ENCODE data around the gene RPS24. TPM values are rescaled to one million over a fixed set of nuclear protein-coding genes. Genes with fewer than 3 reads are reported as not detected.
"Not testable (repeated sequence)": the region's sequence is repeated elsewhere in the genome, so short reads cannot be mapped to it uniquely, and the experiment has no call there.

The RPS24 gene
- polyA plus RNA-seq, 3 donors, result 4,081 to 4,601 (median 4,270) TPM

- peak in 2 of 3 donors; percentile 83 to 85 for DNase-seq (ENCODE audit: low read depth in 3 of 3, low spot score in 2 of 3)
These were observed 13.7 kb downstream of the RPS24 start for GRCh38 chr10:78047314-78047891.

GRCh38 chr10:78049851-78050250, 16.2 kb downstream of the RPS24 start:
- DNase-seq (ENCODE audit: low read depth in 3 of 3, low spot score in 2 of 3), result no peak

GRCh38 chr10:78053211-78053868, 19.7 kb downstream of the RPS24 start:
- peak in 2 of 3 donors; percentile 33 to 41 for DNase-seq (ENCODE audit: low read depth in 3 of 3, low spot score in 2 of 3)

GRCh38 chr10:78058562-78058961, 24.9 kb downstream of the RPS24 start:
- DNase-seq (ENCODE audit: low read depth in 3 of 3, low spot score in 2 of 3), result no peak

DNA sequence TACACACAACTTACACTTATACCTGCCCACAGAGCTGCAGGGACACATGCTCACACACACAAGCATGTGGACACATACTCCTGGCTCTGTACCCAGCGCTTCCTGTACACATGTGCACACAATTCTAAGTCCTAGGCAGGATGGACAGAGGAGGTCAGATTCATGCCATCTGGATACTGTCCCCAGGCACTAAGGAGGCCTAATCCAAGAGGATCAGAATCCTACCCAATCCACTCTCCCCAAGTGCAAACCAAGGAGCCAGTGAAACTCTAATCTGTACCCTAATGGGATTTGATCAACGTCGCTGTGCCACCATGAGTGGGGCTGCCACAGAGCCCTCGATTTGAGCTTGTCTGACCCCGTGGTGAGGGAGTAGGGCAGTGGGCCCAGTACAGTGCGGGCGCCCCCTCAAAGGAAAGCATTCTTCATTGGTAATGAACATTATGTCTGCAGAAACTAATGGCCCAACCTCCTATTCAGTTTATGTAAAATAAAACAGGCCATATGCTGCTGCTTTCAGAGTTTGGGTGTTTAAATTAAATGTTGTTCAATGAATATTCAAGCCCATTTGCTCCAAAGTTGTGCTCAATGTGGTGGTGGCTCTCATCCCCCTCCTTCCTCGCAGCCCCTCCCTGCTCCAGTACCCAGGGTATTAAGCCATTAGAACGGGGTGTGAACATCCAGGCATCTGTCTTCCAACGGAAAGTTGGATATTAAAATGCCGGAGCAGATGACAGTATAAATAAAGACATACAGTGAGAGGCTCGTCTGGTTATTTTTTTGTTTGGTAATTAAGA, 26.4 kb downstream of the RPS24 start:
- DNase-seq (ENCODE audit: low read depth in 3 of 3, low spot score in 2 of 3), result no peak

DNA sequence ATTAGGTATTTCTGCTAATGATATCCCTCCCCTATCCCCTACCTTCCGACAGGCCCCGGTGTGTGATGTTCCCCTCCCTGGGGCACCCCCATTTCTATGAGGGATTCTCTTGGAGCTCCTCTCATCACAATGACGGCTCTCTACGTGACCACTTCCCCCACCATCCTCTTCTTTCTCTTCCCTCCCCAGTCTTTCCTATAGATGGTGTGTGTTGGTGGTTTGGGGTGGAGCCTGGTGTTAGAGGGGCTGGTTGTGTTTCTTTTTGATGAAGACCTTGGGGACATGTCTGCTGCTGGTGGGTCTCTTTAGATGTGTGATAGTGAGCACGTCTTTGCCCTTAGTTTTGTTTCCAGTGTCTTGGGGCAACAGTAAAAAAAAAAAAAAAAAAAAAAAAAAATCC, 28.6 kb downstream of the RPS24 start:
- no peak for DNase-seq (ENCODE audit: low read depth in 3 of 3, low spot score in 2 of 3)

DNA sequence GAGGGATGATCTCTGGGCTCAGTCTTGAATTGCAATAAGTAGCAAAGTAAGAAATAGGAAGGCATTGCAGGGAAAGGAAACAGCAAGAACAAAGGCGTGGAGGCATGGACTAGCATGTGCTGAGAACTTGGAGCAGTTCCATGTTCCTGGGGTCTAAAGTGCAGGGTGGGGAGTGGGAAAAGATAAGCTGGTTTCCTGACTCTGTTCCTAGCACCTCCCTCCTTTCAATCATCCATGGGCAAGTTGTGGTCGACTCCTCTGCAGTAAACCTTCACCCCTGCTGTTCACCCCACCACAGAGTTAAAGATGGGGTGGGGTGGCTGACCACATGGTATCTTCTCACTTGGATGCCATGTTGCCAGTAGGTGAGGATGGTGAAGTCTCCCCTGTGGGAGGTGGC, 29.6 kb downstream of the RPS24 start:
- DNase-seq (ENCODE audit: low read depth in 3 of 3, low spot score in 2 of 3), result no peak

DNA sequence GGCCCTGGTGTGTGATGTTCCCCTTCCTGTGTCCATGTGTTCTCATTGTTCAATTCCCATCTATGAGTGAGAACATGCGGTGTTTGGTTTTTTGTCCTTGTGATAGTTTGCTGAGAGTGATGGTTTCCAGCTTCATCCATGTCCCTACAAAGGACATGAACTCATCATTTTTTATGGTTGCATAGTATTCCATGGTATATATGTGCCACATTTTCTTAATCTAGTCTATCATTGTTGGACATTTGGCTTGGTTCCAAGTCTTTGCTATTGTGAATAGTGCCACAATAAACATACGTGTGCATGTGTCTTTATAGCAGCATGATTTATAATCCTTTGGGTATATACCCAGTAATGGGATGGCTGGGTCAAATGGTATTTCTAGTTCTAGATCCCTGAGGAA, 31.3 kb downstream of the RPS24 start:
- not testable (repeated sequence) for DNase-seq (ENCODE audit: low read depth in 3 of 3, low spot score in 2 of 3)

DNA sequence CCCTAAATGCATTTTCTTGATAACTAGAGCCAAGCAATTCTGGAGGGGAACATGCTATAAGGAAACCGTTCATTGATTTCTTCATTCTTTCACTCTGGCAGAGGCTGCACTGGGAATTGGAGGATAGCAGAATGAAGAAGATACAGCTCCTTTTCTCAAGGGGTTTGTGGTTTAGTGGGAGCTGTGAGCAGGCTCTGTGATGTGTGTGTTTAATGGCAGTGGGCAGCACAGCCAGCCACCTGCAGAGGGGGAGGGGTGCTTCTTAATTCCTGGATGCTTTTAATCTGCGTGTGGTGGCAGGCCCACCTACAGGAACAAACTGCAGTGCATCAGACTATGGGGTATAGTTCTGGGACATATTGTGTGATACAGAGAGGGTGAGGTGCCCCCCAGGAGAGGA, 31.9 kb downstream of the RPS24 start:
- DNase-seq (ENCODE audit: low read depth in 3 of 3, low spot score in 2 of 3), result no peak

- no peak for DNase-seq (ENCODE audit: low read depth in 3 of 3, low spot score in 2 of 3)
These were observed 32.3 kb downstream of the RPS24 start for GRCh38 chr10:78066012-78066411.

DNA sequence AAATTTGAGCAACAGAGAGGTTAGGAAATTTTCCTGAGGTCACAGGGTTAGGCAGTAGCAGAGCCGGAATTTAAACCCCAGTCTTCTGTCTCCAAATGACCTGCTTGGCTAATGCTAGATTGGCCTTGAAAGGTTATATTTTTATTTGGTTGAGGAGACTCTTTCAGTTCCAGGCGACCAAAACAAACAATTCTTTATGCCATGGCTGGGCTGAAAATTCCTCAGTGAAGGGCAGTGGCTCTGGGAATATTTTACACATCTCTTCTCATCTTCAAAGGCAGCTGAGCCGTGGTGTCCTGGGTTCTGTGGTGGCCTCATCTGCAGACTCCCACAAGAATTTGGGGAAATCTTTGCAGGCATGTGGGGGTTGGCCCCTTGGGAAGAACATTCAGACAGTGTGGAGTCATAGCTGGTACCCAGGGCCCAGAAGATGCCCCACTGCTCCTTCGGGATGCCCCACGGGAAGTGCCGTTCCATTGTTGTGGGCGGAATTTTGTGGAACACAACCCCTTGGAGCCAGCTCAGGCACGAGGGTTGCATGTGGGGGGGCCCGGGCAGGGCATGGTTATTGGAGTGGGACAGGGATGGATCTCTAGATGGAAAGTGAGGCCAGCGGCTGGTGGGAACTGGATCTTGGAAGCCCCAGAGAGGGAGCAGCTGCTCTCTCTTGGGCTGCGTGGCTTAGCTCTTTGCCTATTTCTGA, 33.2 kb downstream of the RPS24 start:
- no peak for DNase-seq (ENCODE audit: low read depth in 3 of 3, low spot score in 2 of 3)

DNA sequence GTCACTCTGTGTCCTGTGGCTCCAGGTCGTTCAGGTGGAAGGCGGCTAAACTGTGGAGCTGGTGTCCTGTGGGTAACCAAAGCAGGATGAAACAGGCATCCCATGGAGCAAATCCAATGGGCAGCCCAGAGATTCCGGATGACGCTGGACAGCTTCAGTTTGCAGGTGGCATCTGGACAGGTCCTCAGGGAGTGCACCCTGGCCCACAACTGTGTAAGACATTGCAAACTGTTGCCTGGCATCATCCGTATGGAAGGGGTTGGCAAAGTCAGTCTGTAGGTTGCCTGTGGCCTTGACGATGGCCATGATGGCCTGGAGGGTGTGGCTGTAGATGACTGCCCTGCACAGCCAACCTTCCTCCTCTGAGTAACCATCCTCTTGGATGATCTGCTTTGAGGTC, 35.5 kb downstream of the RPS24 start:
- DNase-seq (ENCODE audit: low read depth in 3 of 3, low spot score in 2 of 3), result no peak

DNA sequence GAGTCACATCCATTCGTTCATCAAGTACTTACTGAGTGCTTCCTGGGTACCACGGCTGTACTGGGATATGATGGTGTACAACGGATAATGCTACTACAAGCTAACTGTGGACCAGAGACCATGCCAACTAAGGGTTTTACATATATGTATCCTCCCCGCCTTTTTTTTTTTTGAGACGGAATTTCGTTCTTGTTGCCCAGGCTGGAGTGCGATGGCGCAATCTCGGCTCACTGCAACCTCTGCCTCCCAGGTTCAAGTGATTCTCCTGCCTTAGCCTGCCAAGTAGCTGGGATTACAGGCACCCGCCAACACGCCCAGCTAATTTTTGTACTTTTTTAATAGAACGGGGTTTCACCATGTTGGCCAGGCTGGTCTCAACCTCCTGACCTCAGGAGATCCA, 36.4 kb downstream of the RPS24 start:
- DNase-seq (ENCODE audit: low read depth in 3 of 3, low spot score in 2 of 3), result not testable (repeated sequence)

- DNase-seq (ENCODE audit: low read depth in 3 of 3, low spot score in 2 of 3), result no peak
These were observed 37.1 kb downstream of the RPS24 start for GRCh38 chr10:78070726-78071125.

DNA sequence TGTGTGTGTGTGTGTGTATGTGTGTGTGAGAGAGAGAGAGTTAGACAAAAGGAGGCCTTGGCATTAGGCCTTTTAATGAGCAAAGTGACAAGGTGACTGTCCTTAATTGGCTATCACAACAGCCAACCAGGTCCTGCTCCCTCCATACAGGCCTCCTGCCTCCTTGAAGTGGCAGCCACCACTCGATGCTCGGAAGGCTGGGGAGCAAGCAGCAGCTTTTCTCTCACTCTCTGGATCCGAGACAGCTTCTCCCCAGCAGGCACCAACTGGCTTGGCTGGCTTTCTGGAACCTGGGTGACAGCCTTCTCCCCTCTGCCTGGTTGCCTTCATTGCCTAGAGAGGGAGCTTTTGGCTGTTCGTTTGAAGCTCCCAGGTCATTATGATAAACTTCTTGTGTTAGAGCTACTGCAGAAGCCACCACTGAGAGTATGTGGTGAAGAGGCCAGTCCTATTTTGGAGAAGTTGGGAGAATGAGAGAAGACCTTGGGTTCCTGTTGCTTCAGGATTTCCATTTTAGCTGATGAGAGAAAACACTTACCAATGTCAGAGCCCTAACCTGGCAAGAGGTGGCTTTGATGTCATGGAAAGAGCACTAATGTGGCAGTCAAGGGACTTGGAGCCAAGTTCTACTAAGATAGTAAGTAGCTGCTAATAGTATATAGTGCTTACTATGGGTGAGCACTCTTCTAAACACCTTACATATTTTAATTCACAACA, 37.6 kb downstream of the RPS24 start:
- DNase-seq (ENCODE audit: low read depth in 3 of 3, low spot score in 2 of 3), result no peak

- no peak for DNase-seq (ENCODE audit: low read depth in 3 of 3, low spot score in 2 of 3)
These were observed 38.2 kb downstream of the RPS24 start for GRCh38 chr10:78071857-78072179.

- no peak for DNase-seq (ENCODE audit: low read depth in 3 of 3, low spot score in 2 of 3)
These were observed 38.8 kb downstream of the RPS24 start for GRCh38 chr10:78072504-78072903.

- not testable (repeated sequence) for DNase-seq (ENCODE audit: low read depth in 3 of 3, low spot score in 2 of 3)
These were observed 42.1 kb downstream of the RPS24 start for GRCh38 chr10:78075806-78076205.

DNA sequence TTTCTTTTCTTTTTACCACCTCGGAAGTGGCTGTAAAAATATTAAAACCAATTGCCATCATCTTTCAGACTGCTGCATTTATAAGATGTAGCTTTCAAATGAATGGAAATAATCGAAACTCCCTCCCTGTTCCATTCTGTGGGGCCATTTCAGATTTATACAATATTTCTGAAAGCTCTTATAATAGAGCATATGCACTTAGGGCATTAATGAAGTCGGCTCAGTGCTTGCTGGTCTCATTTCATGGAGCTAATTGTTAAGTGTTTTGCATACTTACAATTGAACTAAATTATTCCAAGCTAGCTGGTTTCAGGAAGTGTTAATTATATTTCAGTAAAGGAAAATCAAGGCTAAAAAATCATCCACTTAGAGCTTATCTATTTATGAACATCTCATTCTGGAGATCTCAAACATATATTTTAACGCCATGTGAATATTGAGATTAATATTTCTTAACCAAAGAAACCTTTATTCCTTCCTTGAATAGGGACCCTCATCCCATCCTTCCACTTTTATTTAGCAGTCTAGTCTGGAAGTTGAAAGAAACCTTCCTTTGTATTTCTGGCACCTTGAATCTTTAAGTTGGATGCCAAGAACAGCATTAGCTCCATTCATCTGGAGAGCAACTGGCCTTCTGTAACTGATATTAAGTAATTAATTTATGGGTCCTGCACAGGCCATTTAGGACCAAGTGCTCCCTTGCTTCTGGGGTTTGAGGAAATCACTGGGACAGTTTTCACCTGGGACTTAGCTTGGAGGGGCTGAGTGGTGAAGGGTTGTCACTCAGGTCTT, 45.1 kb downstream of the RPS24 start:
- DNase-seq (ENCODE audit: low read depth in 3 of 3, low spot score in 2 of 3), result no peak

DNA sequence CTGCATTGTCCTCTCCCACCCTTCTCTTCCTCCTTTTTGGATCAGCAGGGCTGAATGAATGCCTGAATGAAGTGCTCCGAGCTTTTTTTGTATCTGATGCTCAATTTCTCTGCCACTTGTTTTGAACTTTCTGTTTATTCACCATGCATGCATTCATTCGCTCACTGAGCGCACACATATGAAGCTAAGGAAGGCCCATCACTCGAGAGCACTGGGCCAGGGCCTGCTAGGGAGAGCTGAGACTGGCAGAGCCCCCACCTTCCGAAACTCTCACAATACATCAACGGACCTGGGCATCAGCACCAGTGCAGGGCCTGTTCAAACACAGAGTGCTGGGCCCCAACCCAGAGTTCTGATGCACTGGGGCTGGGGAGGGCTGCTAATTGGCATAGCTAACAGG, 45.7 kb downstream of the RPS24 start:
- no peak for DNase-seq (ENCODE audit: low read depth in 3 of 3, low spot score in 2 of 3)

Data from right renal cortex interstitium (tissue), 3 donors.